Measurements from ENCODE around the gene CARD19. TPM values are rescaled to one million over a fixed set of nuclear protein-coding genes. Genes with fewer than 3 reads are reported as not detected.
A peak's percentile ranks its signal among the peaks of the same experiment; 100 is the strongest.

Gene CARD19
- total and polyA plus RNA-seq, 9 of the 15 experiments (the other 6 are each of a cell fraction or from before 2014, with no cell fraction given): 0.90 to 34.9 (median 14.6) TPM

- TF ChIP-seq ZBTB40 (IDR thresholded peaks at IDR 0.05): peak; percentile 40; the same call in 1 of the 2 replicates
- TF ChIP-seq ZBTB40 (CRISPR knock-in tag; IDR thresholded peaks at IDR 0.05): no peak
- TF ChIP-seq USF1 (CRISPR knock-in tag; IDR thresholded peaks at IDR 0.05): peak; percentile 34; the same call in 1 of the 2 replicates
- no peak for TF ChIP-seq ETS2 (tag; IDR thresholded peaks at IDR 0.05; ENCODE audit: borderline replicate concordance, poor library complexity, severe bottlenecking)
- TF ChIP-seq NFRKB (IDR thresholded peaks at IDR 0.05; ENCODE audit: low read depth): 0 out of 2 replicates have a peak, but pooled peaks have one; percentile 18
- TF ChIP-seq RBM25 (IDR thresholded peaks at IDR 0.05; ENCODE audit: low read depth, low read length, severe bottlenecking): no peak
- 0 out of 4 replicates have a peak, but pooled peaks of 1 of the 2 experiments have one; percentile 17 for TF ChIP-seq TEAD1 (CRISPR knock-in tag; IDR thresholded peaks at IDR 0.05)
- TF ChIP-seq MAX (CRISPR knock-in tag; IDR thresholded peaks at IDR 0.05): peak; percentile 53
- TF ChIP-seq PHF8 (IDR thresholded peaks at IDR 0.05; ENCODE audit: borderline replicate concordance, low read length): 0 out of 2 replicates have a peak, but pooled peaks have one; percentile 34
- TF ChIP-seq KAT8 (IDR thresholded peaks at IDR 0.05; ENCODE audit: low read depth): no peak
- TF ChIP-seq ZNF589 (CRISPR knock-in tag; IDR thresholded peaks at IDR 0.05; ENCODE audit: low read depth): peak; percentile 68; the same call in 1 of the 2 replicates
- TF ChIP-seq KLF6 (CRISPR knock-in tag; IDR thresholded peaks at IDR 0.05; ENCODE audit: borderline replicate concordance): no peak
- no peak for TF ChIP-seq ZBTB12 (CRISPR knock-in tag; IDR thresholded peaks at IDR 0.05)
- no peak for TF ChIP-seq RAD21 (CRISPR knock-in tag; conservative IDR thresholded peaks at IDR 0.05 in 1 of 2, IDR thresholded peaks at IDR 0.05 in 1 of 2)
- TF ChIP-seq ZNF583 (CRISPR knock-in tag; IDR thresholded peaks at IDR 0.05): peak; percentile 8; the same call in 1 of the 2 replicates
These were observed 36.1 kb upstream of the CARD19 start (continued) for GRCh38 chr9:93059715-93060578.

Data from K562 (cell line).